WI38 (cell line): ENCODE data around the gene RPA3.

Source experiments
- H3K4me3 ChIP-seq: 2 replicates; pipeline ENCODE4 v1.5.1; 2011; ENCODE audit warnings: low read depth, mild to moderate bottlenecking, control low read depth, low read length
- TF ChIP-seq, protein P1 (sequence below): IDR thresholded peaks from 2 replicates; pipeline ENCODE4 v1.5.1; 2012; ENCODE audit warnings: low read depth, mild to moderate bottlenecking, control low read depth, low read length

RPA3 gene

DNA sequence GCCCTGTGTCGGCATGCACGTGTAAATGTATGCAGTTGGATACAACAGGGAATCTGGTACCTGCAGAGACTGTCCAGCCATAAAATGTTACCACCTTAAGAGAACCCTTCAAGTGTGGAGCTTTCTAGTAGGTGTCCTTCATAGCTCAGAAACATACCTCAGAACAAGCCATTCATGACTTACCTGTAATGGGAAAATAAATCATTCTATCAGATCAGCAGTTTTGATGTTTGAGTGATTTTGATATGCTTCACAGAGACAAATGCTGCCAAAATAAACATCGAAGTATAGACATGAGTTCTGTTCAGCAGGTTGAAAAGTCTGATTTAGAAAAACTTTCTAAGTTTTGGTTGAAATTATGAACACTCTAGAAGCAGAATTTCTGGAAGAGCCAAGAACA is 111.4 kb downstream of the RPA3 start:
- TF ChIP-seq, protein P1, sequence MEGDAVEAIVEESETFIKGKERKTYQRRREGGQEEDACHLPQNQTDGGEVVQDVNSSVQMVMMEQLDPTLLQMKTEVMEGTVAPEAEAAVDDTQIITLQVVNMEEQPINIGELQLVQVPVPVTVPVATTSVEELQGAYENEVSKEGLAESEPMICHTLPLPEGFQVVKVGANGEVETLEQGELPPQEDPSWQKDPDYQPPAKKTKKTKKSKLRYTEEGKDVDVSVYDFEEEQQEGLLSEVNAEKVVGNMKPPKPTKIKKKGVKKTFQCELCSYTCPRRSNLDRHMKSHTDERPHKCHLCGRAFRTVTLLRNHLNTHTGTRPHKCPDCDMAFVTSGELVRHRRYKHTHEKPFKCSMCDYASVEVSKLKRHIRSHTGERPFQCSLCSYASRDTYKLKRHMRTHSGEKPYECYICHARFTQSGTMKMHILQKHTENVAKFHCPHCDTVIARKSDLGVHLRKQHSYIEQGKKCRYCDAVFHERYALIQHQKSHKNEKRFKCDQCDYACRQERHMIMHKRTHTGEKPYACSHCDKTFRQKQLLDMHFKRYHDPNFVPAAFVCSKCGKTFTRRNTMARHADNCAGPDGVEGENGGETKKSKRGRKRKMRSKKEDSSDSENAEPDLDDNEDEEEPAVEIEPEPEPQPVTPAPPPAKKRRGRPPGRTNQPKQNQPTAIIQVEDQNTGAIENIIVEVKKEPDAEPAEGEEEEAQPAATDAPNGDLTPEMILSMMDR, result no peak
- H3K4me3 ChIP-seq, result no peak overlapping the region

DNA sequence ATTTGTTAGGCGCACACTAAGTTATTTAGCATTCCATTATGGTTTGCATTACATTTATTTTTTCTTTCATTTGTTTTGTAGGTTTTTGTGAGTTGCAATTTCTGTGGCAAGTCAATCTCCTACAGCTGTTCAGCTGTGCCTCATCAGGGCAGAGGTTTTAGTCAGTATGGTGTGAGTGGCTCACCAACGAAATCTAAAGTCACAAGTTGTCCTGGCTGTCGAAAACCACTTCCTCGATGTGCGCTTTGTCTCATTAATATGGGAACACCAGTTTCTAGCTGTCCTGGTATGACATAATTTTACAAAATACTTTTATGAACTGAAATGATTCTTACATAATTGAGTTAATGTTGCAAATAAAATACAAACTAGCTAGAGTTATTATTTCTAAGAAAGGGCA is 122.2 kb downstream of the RPA3 start:
- no peak overlapping the region for H3K4me3 ChIP-seq
- TF ChIP-seq, protein P1, result no peak

DNA sequence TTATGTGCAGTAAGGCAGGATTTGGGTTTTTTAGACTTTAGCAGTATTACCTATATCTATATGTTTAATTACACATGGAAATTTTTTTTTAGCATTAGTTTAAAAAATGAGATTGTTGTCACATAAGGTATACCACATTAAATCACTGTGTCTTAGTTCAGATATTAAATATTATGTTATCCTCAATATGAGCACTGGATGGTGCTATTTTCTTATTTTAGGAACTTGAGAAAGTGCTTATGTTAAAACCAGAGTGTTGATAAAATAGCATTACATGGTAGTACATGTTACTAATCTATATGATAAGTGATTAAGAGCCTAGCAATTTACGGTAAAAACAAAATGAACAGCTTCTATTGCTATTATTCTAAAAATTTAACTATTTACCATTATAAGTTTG is 123.0 kb downstream of the RPA3 start:
- no peak overlapping the region for H3K4me3 ChIP-seq
- TF ChIP-seq, protein P1, result no peak
